GM12874 (cell line): ENCODE data around the gene PRDM5.

Experiments
- TF ChIP-seq, protein P1 (sequence below): IDR thresholded peaks from 2 replicates; pipeline ENCODE4 v1.5.1; 2011; ENCODE audit warnings: low read depth, mild to moderate bottlenecking, control low read depth, low read length, moderate library complexity; ENCODE audit not compliant: insufficient read depth

PRDM5 gene

DNA sequence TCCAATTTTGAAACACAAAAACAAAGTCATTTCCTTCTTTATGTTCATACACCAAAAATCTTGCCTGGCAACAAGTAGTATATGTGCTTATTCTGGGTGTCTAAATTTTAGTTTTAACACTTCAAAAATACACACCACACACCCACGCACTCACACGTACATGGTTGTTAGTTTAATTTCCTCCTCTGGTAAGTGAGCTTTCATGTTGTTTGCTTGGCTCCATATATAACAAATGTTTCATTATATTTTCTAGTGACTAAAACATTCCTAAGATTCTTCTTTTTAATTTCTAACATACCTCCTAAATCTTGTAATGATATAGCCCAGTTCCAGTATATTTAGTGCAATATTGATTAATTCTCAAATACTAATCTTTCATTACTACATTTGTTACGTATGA is 80.9 kb downstream of the PRDM5 start:
- TF ChIP-seq, protein P1, sequence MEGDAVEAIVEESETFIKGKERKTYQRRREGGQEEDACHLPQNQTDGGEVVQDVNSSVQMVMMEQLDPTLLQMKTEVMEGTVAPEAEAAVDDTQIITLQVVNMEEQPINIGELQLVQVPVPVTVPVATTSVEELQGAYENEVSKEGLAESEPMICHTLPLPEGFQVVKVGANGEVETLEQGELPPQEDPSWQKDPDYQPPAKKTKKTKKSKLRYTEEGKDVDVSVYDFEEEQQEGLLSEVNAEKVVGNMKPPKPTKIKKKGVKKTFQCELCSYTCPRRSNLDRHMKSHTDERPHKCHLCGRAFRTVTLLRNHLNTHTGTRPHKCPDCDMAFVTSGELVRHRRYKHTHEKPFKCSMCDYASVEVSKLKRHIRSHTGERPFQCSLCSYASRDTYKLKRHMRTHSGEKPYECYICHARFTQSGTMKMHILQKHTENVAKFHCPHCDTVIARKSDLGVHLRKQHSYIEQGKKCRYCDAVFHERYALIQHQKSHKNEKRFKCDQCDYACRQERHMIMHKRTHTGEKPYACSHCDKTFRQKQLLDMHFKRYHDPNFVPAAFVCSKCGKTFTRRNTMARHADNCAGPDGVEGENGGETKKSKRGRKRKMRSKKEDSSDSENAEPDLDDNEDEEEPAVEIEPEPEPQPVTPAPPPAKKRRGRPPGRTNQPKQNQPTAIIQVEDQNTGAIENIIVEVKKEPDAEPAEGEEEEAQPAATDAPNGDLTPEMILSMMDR: no peak

DNA sequence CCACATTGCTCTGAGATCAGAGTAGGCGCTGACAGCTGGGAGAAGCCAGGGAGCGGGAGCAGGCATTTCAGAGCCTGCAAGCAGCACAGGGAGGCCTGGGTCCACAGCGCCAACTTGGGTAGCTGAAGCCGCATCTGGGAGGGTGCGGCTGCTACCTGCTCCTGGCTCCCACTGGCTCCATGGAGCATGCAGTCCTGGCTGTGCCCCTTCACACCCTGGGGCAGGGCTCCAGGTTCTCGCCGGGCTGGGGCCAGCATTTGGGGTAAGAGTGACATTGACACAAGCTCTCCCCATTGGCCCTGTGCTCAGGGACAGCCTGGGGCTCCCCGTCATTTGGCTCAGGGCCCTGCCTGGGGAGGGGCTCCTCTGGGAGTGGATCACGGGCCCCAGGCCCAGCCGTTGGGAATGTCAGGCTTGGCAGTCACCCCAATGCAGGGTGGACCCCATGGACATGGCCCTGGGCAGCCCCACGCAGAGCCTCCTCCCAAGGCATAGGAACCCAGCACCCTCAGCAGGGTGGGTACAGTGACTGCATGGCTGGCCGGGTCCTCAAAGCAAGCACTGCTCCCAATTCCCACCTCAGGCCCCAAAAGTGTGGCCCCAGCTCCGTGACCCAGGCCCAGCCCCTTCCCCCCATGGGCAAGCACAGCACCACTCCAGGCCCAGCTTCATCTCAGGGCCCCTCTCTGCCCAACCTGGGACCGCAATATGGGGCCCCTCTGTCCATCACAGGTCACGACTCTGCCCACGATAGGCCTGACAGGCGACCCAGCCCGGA is 82.4 kb downstream of the PRDM5 start:
- TF ChIP-seq, protein P1: no peak

DNA sequence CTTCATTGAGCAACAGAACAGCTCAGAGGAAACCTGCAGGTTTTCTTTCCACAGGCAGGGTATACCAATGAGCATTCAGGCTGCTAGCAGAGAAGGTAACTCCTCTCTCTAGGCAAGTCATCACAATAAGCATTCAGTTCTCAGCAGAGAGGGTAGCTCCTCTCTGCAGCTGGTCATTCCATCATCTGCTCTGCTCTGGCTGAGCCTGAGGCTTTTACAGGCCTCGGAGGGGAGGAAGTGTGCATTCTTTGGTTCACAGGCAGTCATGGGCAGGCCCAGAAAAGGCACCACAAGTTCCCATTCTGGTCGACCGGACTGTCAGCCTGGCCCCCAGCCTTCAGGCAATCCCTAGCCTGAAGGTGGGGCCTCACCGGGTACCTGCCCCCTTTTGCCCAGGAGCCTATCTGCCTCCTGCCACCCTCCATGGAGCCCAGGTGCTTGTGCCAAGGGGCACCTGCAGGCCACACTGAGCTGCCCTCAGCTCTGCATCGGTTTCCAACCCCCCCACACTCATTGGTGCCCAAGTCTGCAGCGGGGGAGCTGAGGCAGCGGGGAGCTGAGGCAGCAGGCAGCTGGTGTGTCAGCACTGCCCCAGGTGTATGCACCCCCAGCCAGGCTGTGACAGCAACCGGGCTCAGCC is 83.1 kb downstream of the PRDM5 start:
- TF ChIP-seq, protein P1: no peak

DNA sequence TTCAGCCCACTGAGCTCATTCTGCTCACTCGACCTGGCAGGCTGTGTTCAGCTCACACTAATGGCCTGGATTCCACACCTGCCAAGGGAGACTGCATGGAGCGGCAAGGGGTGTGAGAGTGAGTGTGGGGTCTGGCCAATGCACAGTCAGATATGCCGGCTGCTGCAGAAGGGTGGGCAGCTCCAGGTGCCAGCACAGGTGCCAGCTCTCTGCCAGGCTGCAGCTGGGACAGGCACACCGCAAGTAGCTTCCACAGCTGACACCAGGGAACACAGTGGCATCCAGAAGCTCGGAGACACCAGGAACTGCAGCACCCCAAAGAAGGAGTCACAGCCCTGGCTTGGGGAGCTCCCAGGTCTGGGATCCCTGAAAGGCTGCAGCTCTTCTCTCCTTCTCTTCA is 83.7 kb downstream of the PRDM5 start:
- TF ChIP-seq, protein P1: no peak

DNA sequence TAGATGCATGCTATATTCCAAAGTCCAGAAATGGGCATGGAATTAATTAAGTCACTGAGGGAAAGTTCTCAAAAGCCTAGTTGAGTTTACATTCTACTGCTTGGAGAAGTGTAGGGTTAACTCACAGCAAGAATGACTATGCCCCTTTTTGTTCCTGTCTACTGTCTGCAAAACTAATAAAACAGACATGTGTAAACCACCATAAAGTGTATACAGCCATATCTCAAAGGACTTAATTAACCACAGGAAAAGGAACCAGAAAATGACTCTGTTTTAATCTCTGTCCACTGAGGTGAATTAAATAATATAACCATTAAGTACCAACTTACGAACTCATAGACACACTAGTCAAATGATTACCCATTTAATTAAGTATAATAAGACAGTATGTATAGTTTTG is 84.9 kb downstream of the PRDM5 start:
- TF ChIP-seq, protein P1: no peak

DNA sequence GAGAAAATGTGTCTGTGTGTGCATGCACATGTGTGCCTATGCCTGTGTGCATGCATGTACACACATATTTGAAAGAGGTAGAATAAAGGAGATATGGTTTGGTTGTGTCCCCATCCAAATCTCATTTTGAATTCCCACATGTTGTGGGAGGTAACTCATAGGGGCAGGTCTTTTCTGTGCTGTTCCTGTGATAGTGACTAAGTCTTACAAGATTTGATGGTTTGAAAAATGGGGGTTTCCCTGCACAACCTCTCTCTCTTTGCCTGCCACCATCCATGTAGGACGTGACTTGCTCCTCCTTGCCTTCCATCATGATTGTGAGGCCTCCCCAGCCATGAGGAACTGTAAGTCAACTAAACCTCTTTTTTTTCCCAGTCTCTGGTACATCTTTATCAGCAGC is 87.2 kb downstream of the PRDM5 start:
- TF ChIP-seq, protein P1: no peak

DNA sequence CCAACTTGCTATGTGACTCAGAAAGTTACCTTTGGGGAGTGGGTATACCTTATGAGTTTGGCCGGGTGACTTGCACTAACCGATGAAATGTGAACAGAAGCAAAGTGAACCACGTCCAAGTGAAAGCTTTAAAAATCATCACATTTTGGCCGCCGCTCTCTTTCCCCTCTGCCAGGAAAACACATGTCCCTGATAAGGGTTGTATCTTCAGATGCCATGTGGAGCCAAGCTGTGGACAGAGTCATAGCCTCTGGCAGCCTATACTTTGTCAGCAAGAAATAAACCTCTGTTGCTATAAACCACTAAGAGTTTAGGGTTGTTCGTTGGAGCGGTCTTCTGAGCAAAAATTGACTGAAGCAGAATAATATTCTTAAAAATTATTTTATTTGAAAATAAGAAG is 92.3 kb downstream of the PRDM5 start:
- TF ChIP-seq, protein P1: no peak
